Bronchial epithelial cell (primary cell): Measurements from ENCODE around the gene SOX14. TPM values are rescaled to one million over a fixed set of nuclear protein-coding genes. Genes with fewer than 3 reads are reported as not detected.
A peak's percentile ranks its signal among the peaks of the same experiment; 100 is the strongest.

Experiments
- DNase-seq: peaks from one replicate; pipeline ENCODE4 v3.0.0-alpha.2; 2010; ENCODE audit warnings: low read depth
- FAIRE-seq: peaks from 2 replicates; lab custom pipeline; 2011; peaks lifted over from hg19 to GRCh38; lab: Jason Lieb, UNC
- H3K27me3 ChIP-seq: 2 replicates; pipeline ENCODE4 v1.5.1; 2011; ENCODE audit warnings: low read length; ENCODE audit not compliant: control insufficient read depth, insufficient read depth
- H3K36me3 ChIP-seq: 2 replicates; pipeline ENCODE4 v1.5.1; 2011; ENCODE audit warnings: low read length; ENCODE audit not compliant: control insufficient read depth, insufficient read depth
- H3K4me3 ChIP-seq: 2 replicates; pipeline ENCODE4 v1.5.1; 2011; ENCODE audit warnings: mild to moderate bottlenecking, low read depth, low read length, control low read depth
- total RNA-seq: library from RNA; depleted of rRNA; stranded (reverse); fragments of >200 nt; gene quantifications from 2 replicates; pipeline ENCODE4 v1.2.1, GENCODE V29; 2014
- TF ChIP-seq, protein P1 (sequence below): IDR thresholded peaks from 2 replicates; pipeline ENCODE4 v1.5.1; 2011; ENCODE audit warnings: mild to moderate bottlenecking, moderate library complexity, low read length, control low read depth, inconsistent platforms; ENCODE audit not compliant: insufficient read depth, severe bottlenecking

The SOX14 gene
- total RNA-seq, 1 donor from 2014 or later = not detected

DNA sequence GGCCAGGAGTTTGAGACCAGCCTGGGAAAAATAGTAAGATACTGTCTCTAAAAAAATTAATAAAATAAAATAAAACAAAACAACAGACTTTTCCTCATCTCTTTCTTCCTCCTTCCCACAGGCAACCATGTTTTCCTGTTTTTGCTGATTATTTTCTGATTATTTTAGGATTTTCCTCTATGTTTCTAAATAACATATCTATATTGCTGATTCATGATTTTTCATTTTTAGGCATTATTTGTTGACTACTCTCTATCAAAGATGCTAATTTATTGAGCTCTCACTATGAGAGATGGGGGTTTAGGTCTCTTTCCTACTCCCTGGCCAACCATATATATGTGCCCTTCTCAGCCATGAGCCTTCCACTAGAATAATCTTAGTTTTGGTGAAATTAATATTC, 45.4 kb downstream of the SOX14 start:
- Histone ChIP-seq H3K36me3 (no peaks in the 10 kb centered on the region), H3K27me3 (no peaks in the 10 kb centered on the region), H3K4me3 (no peak overlapping the region)
- FAIRE-seq (no peak), DNase-seq (no peak)
- TF ChIP-seq, protein P1, sequence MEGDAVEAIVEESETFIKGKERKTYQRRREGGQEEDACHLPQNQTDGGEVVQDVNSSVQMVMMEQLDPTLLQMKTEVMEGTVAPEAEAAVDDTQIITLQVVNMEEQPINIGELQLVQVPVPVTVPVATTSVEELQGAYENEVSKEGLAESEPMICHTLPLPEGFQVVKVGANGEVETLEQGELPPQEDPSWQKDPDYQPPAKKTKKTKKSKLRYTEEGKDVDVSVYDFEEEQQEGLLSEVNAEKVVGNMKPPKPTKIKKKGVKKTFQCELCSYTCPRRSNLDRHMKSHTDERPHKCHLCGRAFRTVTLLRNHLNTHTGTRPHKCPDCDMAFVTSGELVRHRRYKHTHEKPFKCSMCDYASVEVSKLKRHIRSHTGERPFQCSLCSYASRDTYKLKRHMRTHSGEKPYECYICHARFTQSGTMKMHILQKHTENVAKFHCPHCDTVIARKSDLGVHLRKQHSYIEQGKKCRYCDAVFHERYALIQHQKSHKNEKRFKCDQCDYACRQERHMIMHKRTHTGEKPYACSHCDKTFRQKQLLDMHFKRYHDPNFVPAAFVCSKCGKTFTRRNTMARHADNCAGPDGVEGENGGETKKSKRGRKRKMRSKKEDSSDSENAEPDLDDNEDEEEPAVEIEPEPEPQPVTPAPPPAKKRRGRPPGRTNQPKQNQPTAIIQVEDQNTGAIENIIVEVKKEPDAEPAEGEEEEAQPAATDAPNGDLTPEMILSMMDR = no peak

DNA sequence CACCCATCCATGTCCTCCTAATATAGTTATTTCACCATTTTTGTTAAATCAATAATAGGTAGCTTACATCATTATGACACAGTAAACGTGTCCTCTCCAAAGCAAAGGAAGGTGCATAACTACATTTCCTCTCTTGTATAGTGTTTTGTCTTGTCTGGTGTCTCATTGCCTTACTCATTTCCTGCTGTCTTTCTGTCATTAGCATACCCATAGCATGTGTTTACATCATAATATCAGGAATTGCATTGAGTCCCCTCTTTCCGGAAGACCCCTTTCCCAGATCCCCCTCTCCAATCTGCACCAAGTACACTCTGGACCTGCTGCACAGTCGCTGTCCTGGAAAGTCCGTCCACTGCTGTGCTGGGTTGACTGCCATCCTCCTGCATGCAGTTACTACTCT, 47.9 kb downstream of the SOX14 start:
- H3K27me3 ChIP-seq = no peaks in the 10 kb centered on the region
- DNase-seq (peak; percentile 10), FAIRE-seq (no peak)
- H3K4me3 ChIP-seq = no peak overlapping the region
- H3K36me3 ChIP-seq = no peaks in the 10 kb centered on the region
- TF ChIP-seq, protein P1 = no peak

DNA sequence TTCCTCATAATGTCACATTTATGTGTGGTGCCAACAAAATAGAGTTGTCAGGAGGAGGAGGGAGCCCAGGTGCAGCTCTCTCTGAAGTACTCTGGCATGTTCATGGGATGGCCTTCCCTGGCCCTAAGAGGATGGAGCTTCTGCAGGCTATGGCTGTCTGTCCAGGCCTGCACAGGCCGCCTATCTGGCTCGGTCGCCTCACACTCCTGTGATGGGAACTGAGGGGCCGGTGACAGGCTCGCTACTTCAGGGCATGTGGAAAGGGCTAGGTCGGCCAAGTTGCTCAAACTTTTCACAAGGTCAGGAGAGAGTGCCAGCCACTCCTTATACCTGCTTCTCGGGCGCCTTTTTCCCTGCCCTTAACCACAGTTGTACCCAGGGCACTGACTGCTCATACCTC, 51.1 kb downstream of the SOX14 start:
- H3K4me3 ChIP-seq = no peak overlapping the region
- no peak for FAIRE-seq

More for the DNA sequence above, 51.1 kb downstream of the SOX14 start:
- no peak for DNase-seq
- Histone ChIP-seq H3K36me3 (no peaks in the 10 kb centered on the region), H3K27me3 (no peaks in the 10 kb centered on the region)
- TF ChIP-seq, protein P1 = no peak

Other genes with a start within 250 kb of the SOX14 start
- not detected in 2 replicates for gene CLDN18, start 245.8 kb downstream of the SOX14 start, total RNA-seq